Measurements from ENCODE around the gene IRGQ.
A peak's percentile ranks its signal among the peaks of the same experiment; 100 is the strongest.

The IRGQ gene

GRCh38 chr19:43578787-43579186 is 17.1 kb downstream of the IRGQ start:
- no peaks in the 10 kb centered on the region for H3K9me3 ChIP-seq (replicated peaks; ENCODE audit: low read length)
- peaks cover 7% of the 10 kb centered on the region for H3K27me3 ChIP-seq (ENCODE audit: control insufficient read depth, insufficient read depth, low read length)
- H3K4me2 ChIP-seq (ENCODE audit: low read length), result no peak overlapping the region
- no peaks in the 10 kb centered on the region for H3K36me3 ChIP-seq (ENCODE audit: insufficient read depth, low read length)
- H3K4me3 ChIP-seq (ENCODE audit: low read length), result no peak overlapping the region
- no peak overlapping the region for H3K9ac ChIP-seq (ENCODE audit: low read depth, low read length)
- peaks cover 5% of the 10 kb centered on the region for H3K4me1 ChIP-seq (ENCODE audit: control insufficient read depth, insufficient read depth, low read length)

GRCh38 chr19:43575955-43576878 is 19.7 kb downstream of the IRGQ start:
- H3K9me3 ChIP-seq (replicated peaks; ENCODE audit: low read length), result no peaks in the 10 kb centered on the region
- peak overlapping the region; percentile 81 for H3K4me2 ChIP-seq (ENCODE audit: low read length)
- peak overlapping the region; percentile 64 for H3K4me3 ChIP-seq (ENCODE audit: low read length)
- peaks cover 5% of the 10 kb centered on the region for H3K36me3 ChIP-seq (ENCODE audit: insufficient read depth, low read length)
- peaks cover 7% of the 10 kb centered on the region for H3K27me3 ChIP-seq (ENCODE audit: control insufficient read depth, insufficient read depth, low read length)
- H3K4me1 ChIP-seq (ENCODE audit: control insufficient read depth, insufficient read depth, low read length), result peaks cover 5% of the 10 kb centered on the region
- H3K9ac ChIP-seq (ENCODE audit: low read depth, low read length), result peak overlapping the region; percentile 58

GRCh38 chr19:43575156-43575950 is 20.6 kb downstream of the IRGQ start, which contains the start of the genes PINLYP and XRCC1:
TSS of gene PINLYP (plus strand) at chr19:43575801. CDS start at chr19:43577192, 1,391 bp downstream.
TSS of gene XRCC1 (minus strand) at chr19:43575527. CDS start at chr19:43575458, 69 bp downstream.
- Histone ChIP-seq H3K27me3 (ENCODE audit: control insufficient read depth, insufficient read depth, low read length) (peaks cover 7% of the 10 kb centered on the region), H3K4me2 (ENCODE audit: low read length) (peak within 1 kb of the TSS; percentile 89), H3K9me3 (replicated peaks; ENCODE audit: low read length) (no peaks in the 10 kb centered on the region), H3K4me1 (ENCODE audit: control insufficient read depth, insufficient read depth, low read length) (peaks cover 5% of the 10 kb centered on the region), H3K36me3 (ENCODE audit: insufficient read depth, low read length) (peaks cover 5% of the 10 kb centered on the region), H3K9ac (ENCODE audit: low read depth, low read length) (peak within 1 kb of the TSS; percentile 96), H3K4me3 (ENCODE audit: low read length) (peak within 1 kb of the TSS; percentile 92)

GRCh38 chr19:43574424-43575155 is 21.3 kb downstream of the IRGQ start:
- Histone ChIP-seq H3K9ac (ENCODE audit: low read depth, low read length) (peak overlapping the region; percentile 96), H3K4me3 (ENCODE audit: low read length) (peak overlapping the region; percentile 92), H3K4me2 (ENCODE audit: low read length) (peak overlapping the region; percentile 89), H3K36me3 (ENCODE audit: insufficient read depth, low read length) (peaks cover 5% of the 10 kb centered on the region), H3K4me1 (ENCODE audit: control insufficient read depth, insufficient read depth, low read length) (peaks cover 5% of the 10 kb centered on the region), H3K27me3 (ENCODE audit: control insufficient read depth, insufficient read depth, low read length) (peaks cover 7% of the 10 kb centered on the region), H3K9me3 (replicated peaks; ENCODE audit: low read length) (no peaks in the 10 kb centered on the region)

- Histone ChIP-seq H3K4me2 (ENCODE audit: low read length) (no peak overlapping the region), H3K9ac (ENCODE audit: low read depth, low read length) (no peak overlapping the region), H3K27me3 (ENCODE audit: control insufficient read depth, insufficient read depth, low read length) (no peaks in the 10 kb centered on the region), H3K4me3 (ENCODE audit: low read length) (no peak overlapping the region), H3K36me3 (ENCODE audit: insufficient read depth, low read length) (peaks cover 5% of the 10 kb centered on the region), H3K4me1 (ENCODE audit: control insufficient read depth, insufficient read depth, low read length) (peaks cover 5% of the 10 kb centered on the region), H3K9me3 (replicated peaks; ENCODE audit: low read length) (no peaks in the 10 kb centered on the region)
These were observed 23.8 kb downstream of the IRGQ start for GRCh38 chr19:43572171-43572588.

GRCh38 chr19:43570174-43570791 is 25.7 kb downstream of the IRGQ start:
- Histone ChIP-seq H3K4me1 (ENCODE audit: control insufficient read depth, insufficient read depth, low read length) (peaks cover 5% of the 10 kb centered on the region), H3K9ac (ENCODE audit: low read depth, low read length) (no peak overlapping the region), H3K4me3 (ENCODE audit: low read length) (no peak overlapping the region), H3K4me2 (ENCODE audit: low read length) (no peak overlapping the region), H3K9me3 (replicated peaks; ENCODE audit: low read length) (no peaks in the 10 kb centered on the region), H3K27me3 (ENCODE audit: control insufficient read depth, insufficient read depth, low read length) (no peaks in the 10 kb centered on the region), H3K36me3 (ENCODE audit: insufficient read depth, low read length) (peaks cover 5% of the 10 kb centered on the region)

- H3K9ac ChIP-seq (ENCODE audit: low read depth, low read length), result no peak overlapping the region
- peaks cover 5% of the 10 kb centered on the region for H3K36me3 ChIP-seq (ENCODE audit: insufficient read depth, low read length)
- no peaks in the 10 kb centered on the region for H3K27me3 ChIP-seq (ENCODE audit: control insufficient read depth, insufficient read depth, low read length)
- H3K4me1 ChIP-seq (ENCODE audit: control insufficient read depth, insufficient read depth, low read length), result peaks cover 4% of the 10 kb centered on the region
- no peaks in the 10 kb centered on the region for H3K9me3 ChIP-seq (replicated peaks; ENCODE audit: low read length)
- H3K4me3 ChIP-seq (ENCODE audit: low read length), result no peak overlapping the region
- H3K4me2 ChIP-seq (ENCODE audit: low read length), result no peak overlapping the region
These were observed 26.3 kb downstream of the IRGQ start for GRCh38 chr19:43569657-43570056.

GRCh38 chr19:43564800-43565199 is 31.1 kb downstream of the IRGQ start:
- H3K4me1 ChIP-seq (ENCODE audit: control insufficient read depth, insufficient read depth, low read length), result peaks cover 29% of the 10 kb centered on the region
- H3K36me3 ChIP-seq (ENCODE audit: insufficient read depth, low read length), result peaks cover 7% of the 10 kb centered on the region
- no peaks in the 10 kb centered on the region for H3K27me3 ChIP-seq (ENCODE audit: control insufficient read depth, insufficient read depth, low read length)
- H3K4me2 ChIP-seq (ENCODE audit: low read length), result no peak overlapping the region
- no peaks in the 10 kb centered on the region for H3K9me3 ChIP-seq (replicated peaks; ENCODE audit: low read length)
- H3K4me3 ChIP-seq (ENCODE audit: low read length), result no peak overlapping the region
- no peak overlapping the region for H3K9ac ChIP-seq (ENCODE audit: low read depth, low read length)

GRCh38 chr19:43563816-43564457 is 32.0 kb downstream of the IRGQ start:
- Histone ChIP-seq H3K4me3 (ENCODE audit: low read length) (no peak overlapping the region), H3K4me1 (ENCODE audit: control insufficient read depth, insufficient read depth, low read length) (peaks cover 29% of the 10 kb centered on the region), H3K36me3 (ENCODE audit: insufficient read depth, low read length) (peaks cover 7% of the 10 kb centered on the region), H3K9ac (ENCODE audit: low read depth, low read length) (no peak overlapping the region), H3K27me3 (ENCODE audit: control insufficient read depth, insufficient read depth, low read length) (no peaks in the 10 kb centered on the region), H3K9me3 (replicated peaks; ENCODE audit: low read length) (no peaks in the 10 kb centered on the region), H3K4me2 (ENCODE audit: low read length) (no peak overlapping the region)

- Histone ChIP-seq H3K4me2 (ENCODE audit: low read length) (peak overlapping the region; percentile 51), H3K9ac (ENCODE audit: low read depth, low read length) (peak overlapping the region; percentile 58), H3K4me1 (ENCODE audit: control insufficient read depth, insufficient read depth, low read length) (peaks cover 29% of the 10 kb centered on the region), H3K4me3 (ENCODE audit: low read length) (peak overlapping the region; percentile 38), H3K27me3 (ENCODE audit: control insufficient read depth, insufficient read depth, low read length) (no peaks in the 10 kb centered on the region), H3K9me3 (replicated peaks; ENCODE audit: low read length) (no peaks in the 10 kb centered on the region), H3K36me3 (ENCODE audit: insufficient read depth, low read length) (peaks cover 7% of the 10 kb centered on the region)
These were observed 33.2 kb downstream of the IRGQ start for GRCh38 chr19:43562698-43563241.

All from skeletal muscle satellite cell (primary cell).